PC-3 (cell line): Measurements from ENCODE around the gene CTRB1.

Experiments
- CTCF ChIP-seq: fragments of 300-600 bp; sonication (generic); conservative IDR thresholded peaks from 2 replicates; pipeline ENCODE4 v1.5.1; 2017; ENCODE audit warnings: antibody characterized with exemption, low read depth, mild to moderate bottlenecking, low read length
- EZH2 ChIP-seq: fragments of 300-600 bp; sonication (generic); IDR thresholded peaks from one replicate; pipeline ENCODE4 v1.6.1; 2017; ENCODE audit warnings: antibody characterized with exemption, mild to moderate bottlenecking, low read length; ENCODE audit not compliant: unreplicated experiment
- EZH2phosphoT487 ChIP-seq: fragments of 300-600 bp; sonication (generic); IDR thresholded peaks from 2 replicates; pipeline ENCODE4 v1.6.1; 2018; ENCODE audit warnings: mild to moderate bottlenecking, antibody characterized with exemption, low read length, borderline replicate concordance

GRCh38 chr16:75189638-75190245 is 29.0 kb upstream of the CTRB1 start:
- TF ChIP-seq CTCF = no peak
- no peak for TF ChIP-seq EZH2phosphoT487
- TF ChIP-seq EZH2 = no peak
